Measurements from ENCODE around the gene LRRC32. TPM values are rescaled to one million over a fixed set of nuclear protein-coding genes. Genes with fewer than 3 reads are reported as not detected.

The LRRC32 gene
- total and polyA plus RNA-seq, 2 experiments from 2014 or later: 0.42 to 0.58 TPM

DNA sequence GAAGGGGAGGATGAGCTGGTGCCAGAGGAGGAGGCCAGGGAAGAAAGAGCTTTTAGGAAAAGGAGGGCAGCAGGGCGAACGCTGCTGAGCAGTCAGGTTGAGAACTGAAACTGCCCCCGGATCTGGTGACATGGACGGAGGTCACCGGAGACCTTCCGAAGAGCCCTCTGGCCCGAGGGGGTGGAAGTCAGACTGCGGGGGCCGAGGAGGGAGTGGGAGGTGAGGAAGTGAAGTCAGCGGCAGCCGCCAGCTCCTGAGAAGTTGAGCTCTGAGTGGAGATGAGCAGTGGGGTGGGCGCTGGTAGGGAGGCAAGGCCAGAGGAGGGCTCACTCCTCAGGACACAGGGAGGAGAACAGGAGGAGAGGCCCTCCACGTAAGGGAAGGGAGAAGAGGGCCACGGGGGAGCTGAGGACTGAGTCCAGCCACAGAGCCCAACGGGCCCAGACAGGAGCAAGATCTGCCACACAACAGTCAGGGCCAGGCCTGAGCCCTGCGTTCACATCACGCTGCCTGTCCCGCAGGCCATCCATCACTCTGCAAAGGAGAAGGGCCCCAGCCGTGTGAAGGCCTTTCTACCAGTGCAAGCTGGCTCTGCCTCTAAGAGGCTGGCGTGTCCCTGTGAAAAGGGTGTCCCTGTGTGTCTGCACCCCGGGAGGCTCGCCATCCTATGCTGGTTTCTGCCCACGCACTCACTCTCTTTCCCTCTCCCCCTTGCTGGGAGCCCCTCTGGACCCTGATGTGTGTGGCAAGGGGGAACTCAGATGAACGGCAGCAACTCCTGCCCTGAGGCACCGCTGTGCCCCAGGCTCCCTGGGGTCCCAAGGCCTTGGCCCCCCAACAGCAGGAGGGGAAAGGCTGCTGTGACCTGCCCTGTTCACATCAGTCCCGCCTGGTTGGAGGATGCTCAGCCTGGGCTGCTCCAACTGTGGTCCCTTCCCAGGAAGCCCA, 19.0 kb upstream of the LRRC32 start:
- no peaks in the 10 kb centered on the region for H3K9me2 ChIP-seq (ENCODE audit: insufficient read depth)
- H3K4me3 Mint-ChIP-seq: no peak overlapping the region
- ATAC-seq: no peak
- no peak overlapping the region for H3K27ac Mint-ChIP-seq
- H3K4me2 ChIP-seq: no peak overlapping the region
- TF ChIP-seq ZNF331 (CRISPR knock-in tag; IDR thresholded peaks at IDR 0.05; ENCODE audit: low read depth): no peak
- H3K27me3 Mint-ChIP-seq (ENCODE audit: insufficient read depth, low read depth, poor library complexity): peaks cover 22% of the 10 kb centered on the region
- no peak overlapping the region for H2AFZ ChIP-seq
- peaks cover 13% of the 10 kb centered on the region for H3K4me1 Mint-ChIP-seq
- no peaks in the 10 kb centered on the region for H3F3A ChIP-seq (replicated peaks; ENCODE audit: low read depth)
- no peaks in the 10 kb centered on the region for H3K36me3 Mint-ChIP-seq (ENCODE audit: low read depth)
- peaks cover 7% of the 10 kb centered on the region; the same call in 1 of the 2 replicates for H3K4me1 ChIP-seq (ENCODE audit: insufficient read depth)
- H3K36me3 ChIP-seq (ENCODE audit: insufficient read depth): no peaks in the 10 kb centered on the region
- H4K20me1 ChIP-seq (replicated peaks; ENCODE audit: insufficient read depth): no peaks in the 10 kb centered on the region
- no peak overlapping the region for H3K4me3 ChIP-seq
- no peaks in the 10 kb centered on the region for H3K27me3 ChIP-seq (ENCODE audit: insufficient read depth)
- no peaks in the 10 kb centered on the region; the same call in 2 of the 3 replicates for H3K9me3 Mint-ChIP-seq
- H3K79me2 ChIP-seq (replicated peaks; ENCODE audit: insufficient read depth): no peaks in the 10 kb centered on the region
- no peak overlapping the region for H3K27ac ChIP-seq (ENCODE audit: low read depth)
- DNase-seq (ENCODE audit: low spot score): no peak

- no peaks in the 10 kb centered on the region for H3K36me3 ChIP-seq (ENCODE audit: insufficient read depth)
- no peaks in the 10 kb centered on the region for H3K9me2 ChIP-seq (ENCODE audit: insufficient read depth)
- Mint-ChIP-seq H3K27ac (no peak overlapping the region), H3K4me3 (no peak overlapping the region), H3K36me3 (ENCODE audit: low read depth) (no peaks in the 10 kb centered on the region), H3K4me1 (peaks cover 13% of the 10 kb centered on the region), H3K27me3 (ENCODE audit: insufficient read depth, low read depth, poor library complexity) (peaks cover 22% of the 10 kb centered on the region), H3K9me3 (no peaks in the 10 kb centered on the region; the same call in 2 of the 3 replicates)
- H3K27ac ChIP-seq (ENCODE audit: low read depth): no peak overlapping the region
- H2AFZ ChIP-seq: no peak overlapping the region
- no peak overlapping the region for H3K4me2 ChIP-seq
- no peak overlapping the region for H3K4me3 ChIP-seq
- H3K4me1 ChIP-seq (ENCODE audit: insufficient read depth): peaks cover 7% of the 10 kb centered on the region; the same call in 1 of the 2 replicates
- H3F3A ChIP-seq (replicated peaks; ENCODE audit: low read depth): no peaks in the 10 kb centered on the region
- H3K27me3 ChIP-seq (ENCODE audit: insufficient read depth): no peaks in the 10 kb centered on the region
- H3K79me2 ChIP-seq (replicated peaks; ENCODE audit: insufficient read depth): no peaks in the 10 kb centered on the region
- H4K20me1 ChIP-seq (replicated peaks; ENCODE audit: insufficient read depth): no peaks in the 10 kb centered on the region
- no peak for ATAC-seq
- DNase-seq (ENCODE audit: low spot score): no peak
- TF ChIP-seq NANOG (IDR thresholded peaks at IDR 0.05; ENCODE audit: borderline replicate concordance): no peak
- TF ChIP-seq ZNF331 (CRISPR knock-in tag; IDR thresholded peaks at IDR 0.05; ENCODE audit: low read depth): no peak
- no peak for TF ChIP-seq ETS1 (IDR thresholded peaks at IDR 0.05)
- TF ChIP-seq, protein P1, sequence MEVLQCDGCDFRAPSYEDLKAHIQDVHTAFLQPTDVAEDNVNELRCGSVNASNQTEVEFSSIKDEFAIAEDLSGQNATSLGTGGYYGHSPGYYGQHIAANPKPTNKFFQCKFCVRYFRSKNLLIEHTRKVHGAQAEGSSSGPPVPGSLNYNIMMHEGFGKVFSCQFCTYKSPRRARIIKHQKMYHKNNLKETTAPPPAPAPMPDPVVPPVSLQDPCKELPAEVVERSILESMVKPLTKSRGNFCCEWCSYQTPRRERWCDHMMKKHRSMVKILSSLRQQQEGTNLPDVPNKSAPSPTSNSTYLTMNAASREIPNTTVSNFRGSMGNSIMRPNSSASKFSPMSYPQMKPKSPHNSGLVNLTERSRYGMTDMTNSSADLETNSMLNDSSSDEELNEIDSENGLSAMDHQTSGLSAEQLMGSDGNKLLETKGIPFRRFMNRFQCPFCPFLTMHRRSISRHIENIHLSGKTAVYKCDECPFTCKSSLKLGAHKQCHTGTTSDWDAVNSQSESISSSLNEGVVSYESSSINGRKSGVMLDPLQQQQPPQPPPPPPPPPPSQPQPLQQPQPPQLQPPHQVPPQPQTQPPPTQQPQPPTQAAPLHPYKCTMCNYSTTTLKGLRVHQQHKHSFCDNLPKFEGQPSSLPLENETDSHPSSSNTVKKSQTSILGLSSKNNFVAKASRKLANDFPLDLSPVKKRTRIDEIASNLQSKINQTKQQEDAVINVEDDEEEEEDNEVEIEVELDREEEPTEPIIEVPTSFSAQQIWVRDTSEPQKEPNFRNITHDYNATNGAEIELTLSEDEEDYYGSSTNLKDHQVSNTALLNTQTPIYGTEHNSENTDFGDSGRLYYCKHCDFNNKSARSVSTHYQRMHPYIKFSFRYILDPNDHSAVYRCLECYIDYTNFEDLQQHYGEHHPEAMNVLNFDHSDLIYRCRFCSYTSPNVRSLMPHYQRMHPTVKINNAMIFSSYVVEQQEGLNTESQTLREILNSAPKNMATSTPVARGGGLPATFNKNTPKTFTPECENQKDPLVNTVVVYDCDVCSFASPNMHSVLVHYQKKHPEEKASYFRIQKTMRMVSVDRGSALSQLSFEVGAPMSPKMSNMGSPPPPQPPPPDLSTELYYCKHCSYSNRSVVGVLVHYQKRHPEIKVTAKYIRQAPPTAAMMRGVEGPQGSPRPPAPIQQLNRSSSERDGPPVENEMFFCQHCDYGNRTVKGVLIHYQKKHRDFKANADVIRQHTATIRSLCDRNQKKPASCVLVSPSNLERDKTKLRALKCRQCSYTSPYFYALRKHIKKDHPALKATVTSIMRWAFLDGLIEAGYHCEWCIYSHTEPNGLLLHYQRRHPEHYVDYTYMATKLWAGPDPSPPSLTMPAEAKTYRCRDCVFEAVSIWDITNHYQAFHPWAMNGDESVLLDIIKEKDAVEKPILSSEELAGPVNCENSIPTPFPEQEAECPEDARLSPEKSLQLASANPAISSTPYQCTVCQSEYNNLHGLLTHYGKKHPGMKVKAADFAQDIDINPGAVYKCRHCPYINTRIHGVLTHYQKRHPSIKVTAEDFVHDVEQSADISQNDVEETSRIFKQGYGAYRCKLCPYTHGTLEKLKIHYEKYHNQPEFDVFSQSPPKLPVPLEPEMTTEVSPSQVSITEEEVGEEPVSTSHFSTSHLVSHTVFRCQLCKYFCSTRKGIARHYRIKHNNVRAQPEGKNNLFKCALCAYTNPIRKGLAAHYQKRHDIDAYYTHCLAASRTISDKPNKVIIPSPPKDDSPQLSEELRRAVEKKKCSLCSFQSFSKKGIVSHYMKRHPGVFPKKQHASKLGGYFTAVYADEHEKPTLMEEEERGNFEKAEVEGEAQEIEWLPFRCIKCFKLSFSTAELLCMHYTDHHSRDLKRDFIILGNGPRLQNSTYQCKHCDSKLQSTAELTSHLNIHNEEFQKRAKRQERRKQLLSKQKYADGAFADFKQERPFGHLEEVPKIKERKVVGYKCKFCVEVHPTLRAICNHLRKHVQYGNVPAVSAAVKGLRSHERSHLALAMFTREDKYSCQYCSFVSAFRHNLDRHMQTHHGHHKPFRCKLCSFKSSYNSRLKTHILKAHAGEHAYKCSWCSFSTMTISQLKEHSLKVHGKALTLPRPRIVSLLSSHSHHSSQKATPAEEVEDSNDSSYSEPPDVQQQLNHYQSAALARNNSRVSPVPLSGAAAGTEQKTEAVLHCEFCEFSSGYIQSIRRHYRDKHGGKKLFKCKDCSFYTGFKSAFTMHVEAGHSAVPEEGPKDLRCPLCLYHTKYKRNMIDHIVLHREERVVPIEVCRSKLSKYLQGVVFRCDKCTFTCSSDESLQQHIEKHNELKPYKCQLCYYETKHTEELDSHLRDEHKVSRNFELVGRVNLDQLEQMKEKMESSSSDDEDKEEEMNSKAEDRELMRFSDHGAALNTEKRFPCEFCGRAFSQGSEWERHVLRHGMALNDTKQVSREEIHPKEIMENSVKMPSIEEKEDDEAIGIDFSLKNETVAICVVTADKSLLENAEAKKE (CRISPR knock-in tag; IDR thresholded peaks at IDR 0.05): no peak
- no peak for TF ChIP-seq CTCF (conservative IDR thresholded peaks at IDR 0.05; ENCODE audit: low read depth in 2 of 2)
- no peak for TF ChIP-seq JUNB (IDR thresholded peaks at IDR 0.05; ENCODE audit: unreplicated experiment)
- no peak for TF ChIP-seq REST (IDR thresholded peaks at IDR 0.05; ENCODE audit: unreplicated experiment)
These were observed 17.6 kb upstream of the LRRC32 start for GRCh38 chr11:76688146-76688545.
